Peyer's patch (tissue), 4 donors: ENCODE data around the gene CHIC2. TPM values are rescaled to one million over a fixed set of nuclear protein-coding genes. Genes with fewer than 3 reads are reported as not detected.
A peak's percentile ranks its signal among the peaks of the same experiment; 100 is the strongest.

Experiments used
- DNase-seq, 3 donors: peaks; one replicate each; pipeline ENCODE4 v3.0.0-alpha.2; 2017 to 2019
- H3K27ac ChIP-seq, 4 donors: fragments of 200-600 bp; sonication (generic); one replicate each; pipeline ENCODE4 v1.5.1; 2016 to 2019
- H3K27me3 ChIP-seq, 2 donors: fragments of 200-600 bp; sonication (generic); one replicate each; pipeline ENCODE4 v1.5.1; 2019
- H3K36me3 ChIP-seq, 3 donors: fragments of 200-600 bp; sonication (generic); one replicate each; pipeline ENCODE4 v1.5.1; 2016 to 2019
- H3K4me1 ChIP-seq, 4 donors: fragments of 200-600 bp; sonication (generic); one replicate each; pipeline ENCODE4 v1.5.1; 2016 to 2019
- H3K4me3 ChIP-seq, 4 donors: fragments of 200-600 bp; sonication (generic); 1 replicate in 3 of 4; 2 replicates in 1 of 4; pipeline ENCODE4 v1.5.1; 2016 to 2019; ENCODE audit warnings: mild to moderate bottlenecking in 1 of 4
- H3K9me3 ChIP-seq, 4 donors: fragments of 200-600 bp; sonication (generic); one replicate each; pipeline ENCODE4 v1.5.1; 2016 to 2019; ENCODE audit warnings: mild to moderate bottlenecking in 1 of 4
- CTCF ChIP-seq, 6 experiments: fragments of 450-650 bp in 4 of 6; fragments of 200-600 bp in 2 of 6; sonication (generic) in 1 of 6; IDR thresholded peaks; one replicate each; pipeline ENCODE4 v1.5.1; 2017 to 2019; ENCODE audit warnings: antibody characterized with exemption in 6 of 6, mild to moderate bottlenecking in 3 of 6, moderate library complexity in 1 of 6
- POLR2A ChIP-seq, 2 donors: fragments of 450-650 bp; IDR thresholded peaks; one replicate each; pipeline ENCODE4 v1.5.1; 2017; ENCODE audit warnings: antibody characterized with exemption in 2 of 2, mild to moderate bottlenecking in 2 of 2, moderate library complexity in 2 of 2
- total RNA-seq, 4 donors: library from RNA; depleted of rRNA; stranded (reverse); fragments of >200 nt; gene quantifications; one replicate each; pipeline ENCODE4 v1.1.0, GENCODE V29; 2016

The CHIC2 gene
- total RNA-seq, 4 donors from 2014 or later, result 34.7 to 59.4 (median 47.6) TPM

- Histone ChIP-seq H3K9me3 (no peaks in the 10 kb centered on the region), H3K27ac (no peak overlapping the region), H3K27me3 (peaks cover 4 to 46% of the 10 kb centered on the region in 2 donors), H3K4me3 (peak overlapping the region in 3 of 4 donors; percentile 21 to 44 (median 40)), H3K4me1 (peaks cover 0 to 23% (median 16%) of the 10 kb centered on the region in 4 donors), H3K36me3 (no peaks in the 10 kb centered on the region)
- no peak for TF ChIP-seq CTCF (IDR thresholded peaks at IDR 0.05)
- no peak for TF ChIP-seq POLR2A (IDR thresholded peaks at IDR 0.05)
- DNase-seq, result no peak
These were observed 34.9 kb upstream of the CHIC2 start for GRCh38 chr4:54099287-54099747.

GRCh38 chr4:54098375-54098774 is 34.0 kb upstream of the CHIC2 start:
- Histone ChIP-seq H3K27ac (no peak overlapping the region), H3K4me3 (no peak overlapping the region), H3K4me1 (peaks cover 0 to 23% (median 16%) of the 10 kb centered on the region in 4 donors), H3K36me3 (no peaks in the 10 kb centered on the region), H3K9me3 (no peaks in the 10 kb centered on the region), H3K27me3 (peaks cover 4 to 56% of the 10 kb centered on the region in 2 donors)
- no peak for DNase-seq
- no peak for TF ChIP-seq CTCF (IDR thresholded peaks at IDR 0.05)
- no peak for TF ChIP-seq POLR2A (IDR thresholded peaks at IDR 0.05)

- H3K4me3 ChIP-seq, result no peak overlapping the region
- H3K9me3 ChIP-seq, result no peaks in the 10 kb centered on the region
- no peak for DNase-seq
- peaks cover 4 to 50% of the 10 kb centered on the region in 2 donors for H3K27me3 ChIP-seq
- no peak overlapping the region for H3K27ac ChIP-seq
- peaks cover 0 to 31% (median 19%) of the 10 kb centered on the region in 4 donors for H3K4me1 ChIP-seq
- no peaks in the 10 kb centered on the region for H3K36me3 ChIP-seq
- TF ChIP-seq CTCF (IDR thresholded peaks at IDR 0.05) (no peak), POLR2A (IDR thresholded peaks at IDR 0.05) (no peak)
These were observed 32.7 kb upstream of the CHIC2 start for GRCh38 chr4:54097152-54097551.

GRCh38 chr4:54096295-54096962 is 32.0 kb upstream of the CHIC2 start:
- Histone ChIP-seq H3K36me3 (no peaks in the 10 kb centered on the region), H3K27me3 (peaks cover 4 to 49% of the 10 kb centered on the region in 2 donors), H3K27ac (no peak overlapping the region), H3K4me3 (no peak overlapping the region), H3K4me1 (peaks cover 0 to 33% (median 19%) of the 10 kb centered on the region in 4 donors), H3K9me3 (no peaks in the 10 kb centered on the region)
- TF ChIP-seq CTCF (IDR thresholded peaks at IDR 0.05), result no peak
- TF ChIP-seq POLR2A (IDR thresholded peaks at IDR 0.05), result no peak
- no peak for DNase-seq

GRCh38 chr4:54095110-54095825 is 30.9 kb upstream of the CHIC2 start:
- Histone ChIP-seq H3K36me3 (no peaks in the 10 kb centered on the region), H3K9me3 (no peaks in the 10 kb centered on the region), H3K4me3 (no peak overlapping the region), H3K27ac (no peak overlapping the region), H3K27me3 (peaks cover 4 to 37% of the 10 kb centered on the region in 2 donors), H3K4me1 (peaks cover 0 to 28% (median 15%) of the 10 kb centered on the region in 4 donors)
- DNase-seq, result no peak
- TF ChIP-seq CTCF (IDR thresholded peaks at IDR 0.05) (no peak), POLR2A (IDR thresholded peaks at IDR 0.05) (no peak)
